Umbilical cord (tissue), 2 donors: ENCODE measurements around the gene B3GALT6. TPM values are rescaled to one million over a fixed set of nuclear protein-coding genes. Genes with fewer than 3 reads are reported as not detected.

Source experiments
- DNase-seq: peaks from one replicate; pipeline ENCODE4 v3.0.0-alpha.2; 2015; ENCODE audit warnings: low spot score
- total RNA-seq: library from RNA; depleted of rRNA; stranded (reverse); fragments of >200 nt; gene quantifications from one replicate; pipeline ENCODE4 v1.2.3, GENCODE V29; 2014; ENCODE audit warnings: low replicate concordance; ENCODE audit not compliant: insufficient read depth

The B3GALT6 gene
- total RNA-seq, 1 donor from 2014 or later = 15.4 TPM

DNA sequence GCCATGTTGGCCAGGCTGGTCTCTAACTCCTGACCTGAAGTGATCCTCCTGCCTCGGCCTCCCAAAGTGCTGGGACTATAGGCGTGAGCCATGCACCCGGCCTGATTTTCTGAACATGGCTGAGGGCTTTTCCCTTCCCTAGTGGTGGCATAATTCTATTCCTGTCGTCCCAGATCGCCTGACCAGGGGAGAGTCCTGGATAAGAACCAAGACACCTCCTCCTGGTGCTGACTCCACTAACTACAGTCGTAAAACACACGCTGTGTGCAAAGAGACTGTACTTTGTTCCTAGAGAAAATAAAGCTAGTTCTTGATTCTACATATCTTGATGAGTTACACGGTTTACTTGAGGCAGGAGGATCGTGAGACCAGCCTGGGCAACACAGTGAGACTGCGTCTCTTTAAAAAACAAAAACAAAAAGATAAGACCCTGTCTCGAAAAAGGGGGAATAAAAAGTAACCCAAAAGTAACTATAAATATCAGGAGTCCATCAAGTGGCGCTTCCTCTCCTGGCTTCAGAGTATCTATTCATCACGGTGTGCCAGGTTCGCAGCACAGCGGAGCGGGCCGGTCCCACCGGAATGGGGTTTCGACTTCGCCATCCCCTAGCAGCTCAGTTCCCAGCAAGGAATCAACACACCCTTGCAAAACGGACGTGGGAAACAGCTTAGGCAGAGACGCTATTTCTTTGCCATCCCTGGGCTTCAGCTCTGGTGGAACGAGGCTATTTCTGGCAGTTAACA is 1.2 kb upstream of the B3GALT6 start:
- no peak for DNase-seq

DNA sequence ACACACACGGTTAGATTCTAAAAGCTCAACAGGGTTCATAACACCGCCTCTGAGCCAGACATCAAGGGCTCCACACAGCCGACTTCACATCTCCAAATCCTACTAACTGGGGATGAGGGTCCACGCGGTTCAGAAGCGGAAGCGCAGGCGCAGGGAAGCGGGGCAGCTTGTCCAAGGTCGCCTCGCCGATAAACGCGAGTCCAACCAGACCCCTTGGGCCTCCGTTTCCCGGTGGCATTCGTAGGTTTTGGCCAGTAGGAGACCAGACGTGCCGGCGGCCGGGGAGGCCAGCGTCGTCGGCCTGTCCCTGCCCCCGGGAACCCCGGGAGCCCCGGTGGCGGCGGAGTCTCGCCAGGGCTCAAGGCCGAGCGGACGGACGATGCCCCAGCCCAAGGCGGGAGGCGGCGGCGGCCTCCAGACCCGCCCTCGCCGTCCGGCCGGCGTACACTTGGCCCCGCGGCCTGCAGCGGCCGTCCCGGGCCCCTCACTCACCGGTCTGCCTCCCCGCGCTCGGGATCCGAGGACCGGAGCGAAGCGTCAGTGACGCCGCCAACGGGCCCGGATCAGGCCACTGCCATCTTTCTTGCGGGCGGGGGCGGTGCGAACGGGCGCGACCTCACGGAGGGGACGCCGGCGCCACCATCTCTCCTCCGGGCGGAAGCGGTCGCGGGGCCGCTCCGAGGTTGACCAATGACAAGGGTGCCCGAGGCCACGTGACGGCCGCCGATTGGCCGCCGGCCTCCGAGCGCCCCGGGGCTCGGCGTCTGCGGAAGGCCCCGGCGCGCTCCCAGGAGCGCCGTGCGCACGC is 433 bp upstream of the B3GALT6 start, which contains the start of gene SDF4:
SDF4 (minus strand) TSS at position 602 of the 808 bp plus-strand sequence. CDS start 3,229 bp downstream, outside the sequence.
- DNase-seq = peak; percentile 98

DNA sequence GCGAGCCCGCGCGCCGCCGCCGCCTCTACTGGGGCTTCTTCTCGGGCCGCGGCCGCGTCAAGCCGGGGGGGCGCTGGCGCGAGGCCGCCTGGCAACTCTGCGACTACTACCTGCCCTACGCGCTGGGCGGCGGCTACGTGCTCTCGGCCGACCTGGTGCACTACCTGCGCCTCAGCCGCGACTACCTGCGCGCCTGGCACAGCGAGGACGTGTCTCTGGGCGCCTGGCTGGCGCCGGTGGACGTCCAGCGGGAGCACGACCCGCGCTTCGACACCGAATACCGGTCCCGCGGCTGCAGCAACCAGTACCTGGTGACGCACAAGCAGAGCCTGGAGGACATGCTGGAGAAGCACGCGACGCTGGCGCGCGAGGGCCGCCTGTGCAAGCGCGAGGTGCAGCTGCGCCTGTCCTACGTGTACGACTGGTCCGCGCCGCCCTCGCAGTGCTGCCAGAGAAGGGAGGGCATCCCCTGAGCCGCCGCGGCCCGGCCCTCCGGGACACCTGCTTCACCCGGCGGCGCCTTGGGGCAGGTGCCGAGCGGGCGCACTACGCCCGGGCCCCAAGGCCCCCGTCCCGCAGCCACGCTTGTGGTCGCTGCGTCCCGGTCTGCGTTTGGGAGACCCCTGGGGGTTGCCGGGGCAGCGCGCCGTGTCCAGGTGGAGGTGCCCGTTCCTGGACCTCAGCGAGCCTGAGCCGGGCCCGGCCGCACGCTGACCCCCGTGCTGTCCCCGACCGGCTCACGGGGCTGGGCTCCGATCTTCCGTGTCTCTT is 944 bp downstream of the B3GALT6 start:
- DNase-seq = no peak

DNA sequence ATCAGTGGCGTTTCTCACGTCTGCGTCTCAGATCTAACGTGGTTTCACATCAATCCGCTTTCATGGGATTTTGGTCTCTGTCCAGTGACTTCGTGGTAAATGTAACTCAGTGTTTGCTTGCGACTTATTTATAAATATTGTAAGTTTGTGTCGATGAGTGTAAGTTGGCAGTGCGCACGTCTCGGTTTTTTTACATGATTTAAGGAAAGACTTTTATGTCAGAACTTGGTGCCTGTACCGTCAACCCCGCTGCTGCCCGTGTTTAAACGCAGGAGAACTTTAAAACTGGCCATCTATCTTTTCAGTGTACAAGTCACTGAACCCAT is 1.5 kb downstream of the B3GALT6 start:
- no peak for DNase-seq

DNA sequence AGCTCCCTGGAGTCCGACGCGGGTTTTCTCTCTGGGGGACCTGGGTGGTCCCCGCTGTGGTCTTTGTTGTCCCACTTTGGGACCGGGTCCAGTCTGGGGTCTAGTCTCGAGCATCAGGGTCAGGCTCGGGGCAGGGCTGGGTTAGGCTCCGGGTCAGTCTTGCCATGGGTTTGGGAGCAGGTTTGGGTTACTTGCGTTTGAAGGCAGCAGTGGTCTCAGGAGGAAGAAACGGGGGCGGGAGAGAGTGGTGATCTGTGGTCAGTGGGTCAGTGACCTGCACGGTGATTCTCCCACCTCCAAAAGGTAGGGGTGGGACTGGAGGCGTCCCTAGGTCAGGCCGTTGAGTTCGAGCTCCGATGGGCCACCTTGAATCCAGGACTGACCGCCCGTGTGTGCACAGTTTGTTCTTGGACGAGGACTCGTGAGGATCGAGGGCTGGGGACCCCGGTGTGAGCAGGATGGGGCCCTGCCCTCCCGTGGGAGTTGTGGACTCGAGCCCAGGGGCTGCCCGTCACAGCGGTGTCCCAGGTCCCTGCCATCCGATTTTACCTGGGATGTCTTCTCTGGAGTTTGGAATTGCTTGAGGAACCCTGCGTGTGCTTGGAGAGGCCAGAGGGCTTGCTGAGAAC is 2.3 kb downstream of the B3GALT6 start:
- DNase-seq = no peak

DNA sequence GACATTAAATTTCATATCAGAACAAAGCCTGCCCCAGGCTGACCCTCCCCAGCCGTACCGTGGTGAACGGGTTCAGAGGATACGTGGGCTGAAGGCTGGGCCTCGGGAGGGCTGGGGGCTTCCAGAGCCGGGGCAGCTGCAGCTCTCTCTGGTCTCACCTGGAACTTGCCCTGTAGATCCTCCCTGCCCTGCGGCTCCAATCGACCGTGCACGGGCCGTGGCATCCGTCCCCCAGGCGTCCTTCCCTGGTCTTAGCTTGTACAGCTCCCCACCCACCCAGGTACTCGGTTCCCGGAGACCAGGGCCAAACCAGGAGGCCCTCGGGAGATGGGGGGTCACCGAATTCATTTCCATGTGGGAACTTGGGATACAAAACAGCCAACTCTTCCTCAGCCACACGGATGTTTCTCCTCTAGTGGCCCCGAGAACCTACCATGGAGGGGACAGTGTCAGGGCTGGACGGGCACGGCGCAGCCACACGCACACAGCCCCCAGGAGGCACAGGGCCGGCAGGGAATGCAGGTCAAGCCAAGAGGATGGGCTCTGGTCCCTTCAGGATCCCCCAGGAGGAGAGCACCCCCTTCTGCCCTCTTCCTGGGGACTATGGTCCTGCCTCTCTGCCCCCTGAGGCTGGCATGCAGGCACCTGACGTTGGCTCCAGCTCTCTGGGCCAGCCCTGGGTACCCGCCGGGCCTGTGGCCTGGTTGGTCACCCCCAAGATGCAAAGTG is 3.1 kb downstream of the B3GALT6 start:
- DNase-seq = no peak

DNA sequence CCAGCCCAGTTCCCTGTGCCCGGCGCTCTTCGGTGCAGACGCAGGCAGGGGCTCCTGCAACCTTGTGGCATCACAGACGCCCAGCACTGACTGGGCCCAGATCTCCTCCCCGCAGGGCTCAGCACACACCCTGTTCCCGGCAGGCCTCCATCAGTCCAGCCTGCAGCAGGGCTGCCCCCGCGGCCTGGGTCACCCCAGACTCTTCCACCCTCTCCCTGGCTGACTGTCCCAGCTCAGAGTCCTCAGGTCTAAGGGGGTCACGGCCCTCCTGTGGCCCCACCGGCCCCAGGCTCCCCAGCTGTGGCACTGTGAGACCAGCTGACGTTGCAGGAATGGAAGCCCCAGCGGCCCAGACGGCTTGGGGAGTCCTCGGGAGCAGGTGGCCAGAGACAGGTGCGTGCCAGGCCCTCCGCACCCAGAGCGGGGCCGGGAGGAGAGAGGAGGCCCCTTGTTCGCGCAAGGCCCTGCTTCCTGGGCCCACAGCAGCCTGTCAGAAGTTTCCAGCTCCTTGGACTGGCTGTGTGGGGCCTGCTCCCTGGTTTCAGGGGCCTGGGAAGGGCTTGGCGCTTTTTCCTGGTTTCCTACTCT is 4.2 kb downstream of the B3GALT6 start:
- no peak for DNase-seq

DNA sequence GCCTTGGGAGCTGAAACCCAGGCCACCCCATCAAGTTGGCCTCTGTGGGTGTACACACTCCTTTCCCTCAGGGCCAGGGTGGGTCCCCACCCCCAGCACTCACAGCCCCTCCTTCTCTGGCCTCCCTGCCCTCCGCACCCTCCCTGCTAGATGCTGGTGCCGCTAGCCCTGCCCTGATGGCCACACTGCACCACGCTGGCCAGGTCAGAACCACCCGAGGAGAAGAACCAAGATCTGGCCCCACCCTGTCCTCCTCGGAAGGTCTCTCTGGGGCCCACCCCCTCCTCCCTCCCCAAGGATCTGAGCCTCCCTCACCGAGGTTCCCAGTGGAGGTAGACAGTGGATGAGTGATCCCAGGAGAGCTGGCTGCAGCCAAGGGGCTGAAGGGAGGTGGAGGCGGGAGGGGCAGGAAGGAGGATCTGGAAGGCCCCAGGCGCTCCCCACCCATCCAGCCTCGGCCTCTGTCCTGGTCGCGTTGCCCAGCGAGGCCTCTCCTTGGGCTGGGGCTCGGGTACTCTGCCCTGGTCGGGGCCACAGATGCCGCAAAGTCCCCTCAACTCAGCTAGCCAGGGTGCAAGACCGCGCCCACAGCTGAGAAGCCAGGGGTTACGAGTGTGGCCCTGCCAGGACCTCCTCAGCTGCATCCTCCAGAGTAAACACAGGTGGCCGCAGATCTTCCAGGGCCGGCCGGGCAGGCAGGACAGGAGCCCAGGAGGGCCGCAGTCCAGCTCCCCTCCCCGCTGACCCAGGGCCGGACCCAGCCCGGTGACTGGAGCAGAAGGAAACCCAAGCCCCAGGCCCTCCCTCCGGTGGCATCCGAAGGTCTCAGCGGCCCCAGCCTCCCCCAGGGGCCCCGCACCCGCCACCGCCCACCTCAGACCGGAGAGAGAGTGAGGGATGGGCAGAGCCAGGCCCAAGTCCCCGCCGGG is 5.2 kb downstream of the B3GALT6 start:
- peak; percentile 28 for DNase-seq

DNA sequence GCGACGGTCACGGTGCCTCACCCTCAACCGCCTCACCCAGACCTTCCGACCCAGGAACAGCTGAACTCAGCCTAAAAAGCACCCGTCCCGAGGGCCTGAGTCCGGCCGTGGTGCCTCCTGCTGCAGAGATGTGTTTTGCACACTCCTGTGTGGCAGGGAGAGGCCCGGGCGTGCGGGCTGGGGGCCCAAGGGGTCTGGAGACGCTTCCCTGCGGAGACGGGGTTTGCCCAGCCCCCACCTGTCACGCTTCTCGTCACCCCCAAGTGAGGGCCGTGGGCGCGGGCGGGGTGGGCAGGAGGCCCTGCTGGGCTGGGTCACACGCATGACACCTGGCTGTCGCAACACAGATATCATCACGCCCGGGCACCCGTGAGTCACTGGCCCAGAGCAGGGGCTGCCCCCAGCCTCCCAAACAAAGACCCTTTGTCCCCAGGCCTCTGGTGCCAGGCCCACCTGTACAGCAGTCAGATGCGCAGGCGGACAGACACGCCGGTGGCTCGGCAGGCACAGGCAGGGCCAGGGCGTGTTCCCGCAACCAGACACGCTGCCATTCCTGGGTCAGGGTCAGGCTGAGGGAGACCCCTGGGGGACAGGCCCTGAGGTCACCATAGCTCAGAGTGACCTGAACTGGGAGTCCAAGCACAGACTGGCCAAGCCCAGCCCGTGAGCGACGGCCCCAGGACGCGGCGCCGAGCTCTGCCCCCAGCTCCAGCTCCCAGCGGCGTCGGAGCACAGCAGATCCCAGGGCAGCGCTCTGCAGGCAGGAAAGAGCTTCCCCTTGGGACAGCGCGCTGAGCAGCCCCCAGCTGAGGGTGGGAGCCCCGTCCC is 6.1 kb downstream of the B3GALT6 start:
- no peak for DNase-seq

DNA sequence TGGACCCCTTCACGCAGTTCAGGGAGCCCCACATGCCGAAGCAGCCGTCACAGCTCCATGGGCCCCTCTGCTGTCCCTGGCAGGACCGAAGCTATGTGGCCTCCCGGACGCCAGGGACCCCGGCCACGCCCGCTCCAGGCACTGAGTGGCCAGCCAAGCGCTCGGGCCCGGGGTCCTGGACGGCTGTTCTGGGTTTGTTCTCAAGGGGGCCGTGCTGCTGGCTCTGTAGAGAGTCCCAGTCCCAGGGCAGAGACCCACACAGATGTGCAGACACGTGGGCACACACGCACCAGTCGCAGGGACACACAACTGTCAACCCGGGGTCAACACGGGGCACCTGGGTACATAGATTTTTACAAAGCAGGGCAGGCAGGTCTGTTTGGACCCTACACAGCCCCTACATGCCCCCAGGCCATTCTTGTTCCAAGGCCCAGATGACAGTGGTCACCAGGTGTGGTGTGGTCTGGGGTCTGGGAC is 6.7 kb downstream of the B3GALT6 start:
- DNase-seq = no peak

DNA sequence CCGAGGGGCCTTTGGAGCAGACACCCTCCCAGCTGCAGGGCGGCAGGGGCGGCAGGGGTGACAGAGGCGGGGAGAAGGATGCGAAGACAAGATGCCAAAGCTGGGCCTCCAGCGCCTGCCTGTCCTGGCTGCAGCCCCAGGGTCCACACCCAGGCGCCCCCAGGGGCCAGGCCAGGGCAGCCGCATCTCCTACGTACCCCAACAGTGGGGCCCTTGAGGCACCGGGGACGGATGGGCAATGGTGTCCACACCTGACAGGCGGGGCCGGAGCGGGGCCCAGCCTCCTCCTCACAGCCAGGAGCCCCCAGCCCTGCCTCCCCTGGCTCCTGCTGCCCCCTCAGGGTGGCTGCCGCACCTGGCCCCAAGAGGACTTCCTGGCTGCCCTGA is 7.2 kb downstream of the B3GALT6 start:
- DNase-seq = no peak

DNA sequence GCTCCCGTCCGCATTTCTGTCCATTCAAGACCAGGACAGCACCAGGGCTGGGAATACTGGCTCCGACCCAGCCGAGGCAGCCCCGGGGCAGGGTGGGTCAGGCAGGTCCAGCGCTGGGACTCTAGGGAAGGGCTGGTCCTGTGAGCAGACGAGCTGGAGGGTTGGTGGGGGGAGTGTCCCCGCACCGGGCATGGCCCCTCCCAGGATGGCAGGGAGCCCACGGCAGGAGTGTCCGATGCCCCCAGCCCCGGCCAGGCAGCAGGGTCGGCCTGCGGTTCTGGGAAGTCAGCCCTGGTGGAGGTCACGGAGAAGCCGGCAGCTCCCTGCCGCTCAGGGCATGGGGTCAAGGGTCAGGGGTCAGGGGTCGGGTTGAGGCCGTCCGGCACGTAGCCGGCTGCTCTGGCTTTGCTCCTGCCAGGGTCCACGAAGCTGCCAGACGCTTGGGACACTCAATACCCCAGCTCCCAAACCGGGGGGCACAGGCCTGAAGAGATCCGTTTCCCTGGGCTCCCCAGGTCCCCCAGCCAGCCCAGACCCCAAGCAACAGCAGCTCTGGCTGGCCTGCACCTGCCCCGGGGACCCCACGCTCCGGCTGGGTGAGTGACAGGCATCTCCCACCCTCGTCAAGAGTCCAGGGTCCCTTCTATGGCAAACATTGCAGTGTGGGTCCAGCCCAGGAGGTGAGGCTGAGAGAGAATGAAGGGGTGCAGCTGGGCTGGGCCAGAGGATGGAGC is 7.7 kb downstream of the B3GALT6 start:
- no peak for DNase-seq

DNA sequence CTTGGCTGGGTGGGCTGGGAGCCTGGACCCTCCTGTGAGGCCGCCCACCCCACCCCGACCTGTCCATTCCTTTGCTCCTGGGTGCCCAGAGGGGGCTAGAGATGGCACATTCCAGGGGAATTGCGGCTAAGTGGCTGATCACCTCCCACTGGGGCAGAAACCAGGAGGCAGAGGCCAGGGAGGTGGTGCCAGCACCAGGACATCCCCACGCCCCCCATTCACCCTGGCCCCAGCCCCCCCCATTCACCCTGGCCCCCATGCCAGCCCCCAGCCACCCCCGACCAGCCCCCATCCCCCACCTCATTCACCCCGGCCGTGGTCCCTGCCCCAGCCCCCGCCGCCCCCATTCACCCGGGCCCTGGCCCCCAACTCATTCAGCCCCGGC is 8.3 kb downstream of the B3GALT6 start:
- DNase-seq = no peak

DNA sequence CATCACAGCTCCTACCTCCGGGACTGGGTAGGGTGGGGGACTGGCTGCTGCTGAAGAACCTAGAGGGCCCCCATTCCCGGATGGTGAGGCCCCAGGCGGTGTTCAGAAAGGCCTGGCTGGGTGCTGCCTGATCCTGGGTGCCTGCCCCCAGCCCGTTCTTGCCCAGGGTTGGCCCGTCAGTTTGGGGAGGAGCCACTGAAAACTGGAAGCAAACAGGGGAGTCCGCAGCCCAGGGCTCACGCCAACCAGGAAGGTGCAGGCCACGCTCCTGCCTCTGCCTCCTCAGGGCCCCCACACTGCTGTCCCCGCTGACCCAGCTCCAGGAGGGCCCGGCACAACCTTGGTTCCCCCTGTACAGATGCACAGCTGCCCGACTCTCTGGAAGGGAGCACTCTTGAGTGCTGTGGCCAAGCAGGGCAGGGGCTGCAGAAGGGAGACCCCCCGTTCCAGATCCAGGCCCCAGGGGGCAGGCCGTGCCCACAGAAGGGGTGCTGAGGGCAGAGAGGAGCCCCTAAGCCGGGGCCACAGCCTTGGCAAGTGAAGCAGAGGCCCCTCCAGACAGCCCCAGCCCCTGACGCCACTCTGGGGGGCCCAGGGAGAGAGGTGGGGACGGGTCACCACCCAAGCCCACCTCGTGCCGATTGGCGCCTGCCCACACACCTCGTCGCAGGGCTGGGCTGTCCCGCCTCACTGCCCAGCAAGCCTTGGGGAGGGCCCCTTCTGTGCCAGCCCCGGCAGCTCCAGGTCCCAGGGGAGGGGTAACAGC is 9.0 kb downstream of the B3GALT6 start:
- DNase-seq = no peak

DNA sequence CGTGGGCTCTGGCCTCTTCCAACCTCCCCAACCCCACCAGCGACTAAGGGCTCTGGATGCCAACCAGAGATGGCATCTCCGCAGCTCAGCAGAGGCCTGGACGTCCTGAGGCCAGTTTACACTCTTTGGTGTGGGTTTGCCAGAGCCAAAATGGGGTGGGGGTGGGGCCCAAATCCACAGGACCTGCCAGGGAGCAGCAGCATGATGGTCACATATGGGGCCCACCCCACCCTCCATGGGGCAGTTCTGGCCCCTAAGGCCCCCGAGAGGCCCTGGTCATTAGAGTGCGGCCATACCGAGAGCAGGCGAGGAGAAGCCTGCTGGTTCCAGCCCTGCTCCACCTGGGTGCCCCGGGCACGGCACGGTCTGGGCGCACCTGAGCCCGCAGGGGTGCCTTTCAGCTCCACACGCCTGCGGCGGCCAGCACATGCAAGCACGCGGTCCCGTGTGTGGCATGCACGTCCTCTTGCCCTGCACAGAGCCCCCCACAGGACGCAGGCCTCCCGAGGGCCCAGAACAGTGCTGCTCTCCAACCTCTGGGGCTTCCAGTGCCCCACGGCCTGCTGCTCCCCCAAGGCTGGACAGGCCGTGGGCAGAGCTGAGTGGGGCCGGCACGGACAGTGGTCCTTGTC is 9.7 kb downstream of the B3GALT6 start:
- DNase-seq = no peak

DNA sequence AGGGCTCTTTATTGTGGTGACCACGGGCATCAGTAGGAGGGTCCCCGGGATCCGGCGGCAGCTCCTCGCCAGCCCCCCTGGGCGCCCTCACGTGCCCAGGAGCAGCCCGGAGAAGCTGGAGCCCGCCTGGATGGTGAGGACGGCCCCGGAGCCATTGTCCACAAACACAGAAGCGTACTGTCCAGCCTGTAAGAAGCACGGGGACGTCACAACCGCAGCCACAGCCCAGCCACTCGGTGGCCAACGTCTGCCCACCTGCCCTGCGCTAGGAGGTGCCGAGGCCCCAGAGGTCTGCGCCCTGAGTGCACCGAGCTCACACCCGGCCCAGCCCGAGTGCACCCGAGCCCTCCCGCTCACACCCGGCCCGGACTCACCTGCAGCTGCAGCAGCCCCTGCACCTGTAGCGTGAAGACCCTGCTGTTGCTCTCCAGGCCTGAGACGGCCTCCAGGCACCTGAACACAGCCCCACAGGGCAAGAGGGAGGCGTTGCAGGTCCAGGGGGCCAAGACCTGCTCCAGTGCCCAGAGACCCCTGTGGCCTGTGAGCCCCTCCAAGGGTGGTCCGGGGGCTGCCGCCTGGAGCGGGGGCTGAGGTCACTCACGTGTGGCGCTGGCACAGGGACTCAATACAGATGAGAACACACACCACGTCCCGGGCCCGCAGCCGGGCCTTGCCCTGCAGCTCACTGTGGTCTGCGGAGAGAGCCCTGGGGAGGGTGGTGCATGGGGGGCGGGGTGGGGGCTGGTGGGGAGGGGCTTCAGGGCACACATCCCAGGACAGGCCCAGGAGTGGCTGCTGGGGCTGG is 10.6 kb downstream of the B3GALT6 start:
- no peak for DNase-seq
